NCI-H524 treated with DMSO at 0.1 percent for 48 hours (cell line): ENCODE results near the gene CCDC40.
"Not testable (repeated sequence)": the region's sequence is repeated elsewhere in the genome, so short reads cannot be mapped to it uniquely, and the experiment has no call there.

ENCODE experiments used
- DNase-seq: peaks from one replicate; lab custom pipeline; 2025; lab: John Stamatoyannopoulos, UW

The CCDC40 gene

DNA sequence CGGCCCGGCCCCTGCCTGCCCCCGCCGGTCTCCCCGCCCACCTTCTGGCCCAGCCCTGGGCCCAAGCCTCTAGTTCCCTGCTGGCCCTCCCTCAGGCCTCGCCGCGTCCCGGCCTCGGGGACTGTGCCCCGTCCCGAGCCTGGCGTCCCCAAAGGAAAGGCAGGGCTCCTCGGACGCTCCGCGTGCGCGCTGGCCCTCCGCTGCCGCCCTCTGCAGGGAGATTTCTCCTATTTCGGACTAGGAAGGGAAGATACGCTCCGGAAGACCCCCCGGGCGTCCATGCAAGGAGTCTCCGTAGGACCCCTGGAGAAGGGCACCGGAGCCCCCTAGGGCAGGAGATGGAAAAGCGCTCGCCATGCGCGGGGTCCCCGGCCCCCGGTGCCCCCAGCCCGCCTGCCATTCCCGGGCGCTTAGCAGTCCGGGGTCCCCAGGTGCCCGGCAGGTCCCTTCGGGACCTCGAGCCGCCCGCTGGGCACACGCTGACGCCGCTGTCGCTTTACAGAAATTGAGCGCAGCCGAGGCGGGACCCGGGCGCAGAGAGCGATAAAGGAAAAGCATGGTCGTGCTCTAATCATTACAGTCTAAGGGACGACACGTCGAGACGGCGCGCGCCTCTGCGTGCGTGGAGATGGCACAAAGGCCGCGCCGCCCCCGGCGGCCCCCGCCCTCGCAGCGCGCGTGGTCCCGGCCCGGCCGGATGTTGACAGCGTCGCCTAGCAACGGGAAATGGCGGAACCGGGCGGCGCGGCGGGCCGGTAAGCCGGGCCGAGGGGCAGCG is at the start of gene CCDC40:
Gene CCDC40 (plus strand): TSS at position 706 of the 778 bp plus-strand sequence. CDS start 21 bp downstream, at position 727.
- peak; percentile 48 for DNase-seq

DNA sequence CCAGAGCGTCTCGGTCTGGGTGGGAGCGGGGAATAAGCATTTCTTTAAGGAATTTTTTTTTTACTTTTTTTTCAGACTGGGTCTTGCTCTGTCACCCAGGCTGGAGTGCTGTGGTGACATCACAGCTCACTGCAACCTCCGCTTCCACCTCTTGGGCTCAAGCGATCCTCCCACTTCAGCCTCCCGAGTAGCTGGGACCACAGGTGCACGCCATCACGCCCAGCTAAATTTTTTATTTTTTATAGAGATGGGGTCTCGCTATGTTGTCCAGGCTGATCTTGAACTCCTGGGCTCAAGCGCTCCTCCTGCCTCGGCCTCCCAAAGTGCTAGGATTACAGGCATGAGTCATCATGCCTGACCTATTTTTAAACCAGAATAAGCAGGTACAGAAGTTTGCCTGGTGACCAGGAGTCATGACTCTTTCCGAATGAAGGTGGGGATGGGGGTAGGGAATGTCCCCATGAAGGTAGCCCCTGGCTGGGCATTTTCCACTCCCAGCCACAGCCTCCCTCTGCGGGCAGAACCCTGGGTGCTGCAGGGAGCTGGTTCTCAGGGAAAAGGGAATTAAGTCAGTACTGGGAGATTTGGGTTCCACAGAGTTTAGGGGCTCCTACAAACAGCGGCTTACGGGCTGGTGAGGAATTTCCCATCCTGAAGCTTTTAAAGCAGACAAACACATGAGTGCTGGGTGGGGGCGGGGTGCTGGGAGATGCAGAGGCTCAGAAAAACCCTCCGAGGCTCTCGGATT is 49.1 kb upstream of the CCDC40 start:
- DNase-seq, result no peak

DNA sequence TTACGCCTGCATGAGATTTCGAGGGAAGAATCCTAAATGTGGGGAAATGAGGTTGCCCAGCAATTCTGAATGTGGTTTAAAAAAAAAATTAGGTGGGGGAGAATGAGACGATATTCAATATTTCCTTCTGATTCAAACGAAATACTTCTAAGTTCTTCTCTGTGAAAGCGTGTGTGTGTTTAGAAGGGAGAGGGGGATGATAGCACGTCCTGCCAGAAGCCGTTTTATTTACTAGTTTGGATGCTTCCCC is 48.6 kb upstream of the CCDC40 start:
- DNase-seq, result no peak

- no peak for DNase-seq
Observed at GRCh38 chr17:79988185-79988971, 48.1 kb upstream of the CCDC40 start.

GRCh38 chr17:79989106-79989835 is 47.2 kb upstream of the CCDC40 start:
- no peak for DNase-seq

GRCh38 chr17:79990051-79990592 is 46.3 kb upstream of the CCDC40 start:
- no peak for DNase-seq

DNA sequence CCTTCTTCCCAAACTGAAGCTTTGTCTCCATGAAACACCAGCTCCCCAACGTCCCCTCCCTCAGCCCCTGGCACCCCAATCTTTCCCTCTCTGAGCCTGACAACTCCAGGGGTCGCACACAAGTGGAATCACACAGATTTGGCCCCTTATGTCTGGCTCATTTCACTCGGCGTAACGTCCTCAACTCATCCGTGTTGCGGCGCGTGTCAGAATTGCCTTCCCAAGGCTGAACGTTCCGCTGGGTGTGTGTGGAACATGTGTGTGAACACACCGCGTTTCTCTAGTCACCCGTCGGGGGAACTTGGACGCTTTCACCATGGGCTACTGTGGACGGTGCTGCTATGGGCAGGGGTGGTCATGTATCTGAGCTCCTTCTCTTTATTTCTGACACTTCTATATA is 45.7 kb upstream of the CCDC40 start:
- DNase-seq, result no peak

DNA sequence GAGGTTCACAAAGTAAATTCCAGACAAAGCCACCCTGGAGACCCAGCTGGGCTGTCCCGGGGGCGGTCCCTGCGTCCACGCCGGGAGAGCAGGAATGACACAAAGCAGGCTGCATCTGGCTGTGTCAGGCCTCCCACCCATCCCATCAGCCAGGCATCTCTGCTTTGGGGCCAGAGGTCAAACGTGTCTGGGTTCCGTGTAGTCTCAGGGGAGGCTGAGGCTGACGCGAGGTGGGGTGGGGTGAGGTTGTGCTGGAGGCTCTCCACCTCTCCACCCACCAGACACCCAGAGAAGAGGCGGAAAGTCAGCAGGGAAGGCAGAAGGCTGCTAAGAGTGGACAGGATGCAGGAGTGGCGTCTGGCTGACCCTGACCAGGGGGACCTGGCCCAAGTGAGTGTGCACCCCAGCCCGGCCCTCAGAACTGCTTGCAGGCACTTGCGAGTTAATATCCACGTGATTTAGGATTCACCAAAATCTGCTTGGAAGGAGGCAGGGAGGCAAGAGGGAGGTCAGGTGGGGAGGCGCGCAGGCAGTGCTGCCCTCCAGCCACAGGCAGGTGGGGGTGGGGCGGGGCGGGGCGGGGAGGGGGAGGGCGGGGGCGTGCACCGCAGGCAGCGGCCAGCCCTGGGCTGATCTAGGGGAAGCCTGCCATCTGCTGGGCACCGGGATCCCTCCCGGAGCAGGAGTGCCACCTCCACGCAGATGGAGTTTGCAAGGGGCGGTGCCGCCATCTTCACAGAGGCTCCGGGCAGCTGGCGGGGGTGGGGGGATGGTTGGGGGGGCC is 45.1 kb upstream of the CCDC40 start:
- DNase-seq, result peak; percentile 34

- no peak for DNase-seq
Observed at GRCh38 chr17:79991924-79992648, 44.4 kb upstream of the CCDC40 start.

DNA sequence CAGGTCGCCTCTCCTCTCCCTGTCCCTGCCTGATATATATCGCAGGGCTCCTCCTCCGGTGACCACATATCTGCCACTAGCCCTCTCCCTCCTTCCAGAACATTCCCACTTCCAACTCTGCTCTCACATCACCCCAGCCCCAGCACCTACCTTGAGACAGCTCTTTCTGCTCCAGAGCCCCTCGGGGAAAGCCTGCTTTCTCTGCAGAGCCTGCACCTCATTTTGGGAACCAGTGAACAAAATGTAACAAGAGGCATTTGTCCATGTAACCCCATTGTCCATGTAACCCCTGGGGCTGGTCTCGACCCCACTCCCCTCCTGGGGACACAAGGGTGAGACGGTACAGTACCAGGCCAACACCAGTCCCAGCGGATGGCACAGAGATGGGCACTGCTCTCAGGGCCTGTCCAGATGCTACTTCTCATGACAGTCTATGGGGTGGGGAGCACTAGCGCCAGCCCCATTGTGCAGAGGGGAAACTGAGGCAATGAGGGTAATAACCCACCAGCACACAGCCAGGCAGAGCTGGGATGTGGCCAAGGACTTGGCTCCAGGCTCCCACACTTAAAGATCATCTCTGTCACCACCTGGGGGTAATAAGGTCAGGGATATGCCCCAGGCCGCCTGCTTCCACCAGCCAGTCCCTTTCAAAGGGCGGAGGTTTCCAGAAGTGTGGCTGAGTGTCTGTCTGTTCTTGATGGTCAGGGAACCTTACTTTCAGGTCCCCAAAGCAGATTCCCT is 43.6 kb upstream of the CCDC40 start:
- DNase-seq, result no peak

- DNase-seq, result no peak
Observed at GRCh38 chr17:79993390-79994227, 42.8 kb upstream of the CCDC40 start.

DNA sequence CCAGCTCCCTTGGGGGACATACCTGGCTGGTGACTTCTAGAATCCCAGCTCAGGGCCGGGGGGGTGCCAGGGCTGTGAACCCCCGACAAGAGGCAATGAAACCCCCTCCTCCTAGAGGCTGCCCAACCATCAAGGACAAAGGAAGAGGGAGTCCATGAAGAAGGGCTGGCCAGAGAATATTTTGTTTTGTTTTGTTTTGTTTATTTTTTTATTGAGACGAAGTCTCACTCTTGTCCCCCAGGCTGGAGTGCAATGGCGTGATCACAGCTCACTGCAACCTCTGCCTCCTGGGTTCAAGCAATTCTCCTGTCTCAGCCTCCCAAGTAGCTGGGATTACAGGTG is 42.2 kb upstream of the CCDC40 start:
- DNase-seq, result not testable (repeated sequence)

- DNase-seq, result no peak
Observed at GRCh38 chr17:79994602-79995001, 41.8 kb upstream of the CCDC40 start.

DNA sequence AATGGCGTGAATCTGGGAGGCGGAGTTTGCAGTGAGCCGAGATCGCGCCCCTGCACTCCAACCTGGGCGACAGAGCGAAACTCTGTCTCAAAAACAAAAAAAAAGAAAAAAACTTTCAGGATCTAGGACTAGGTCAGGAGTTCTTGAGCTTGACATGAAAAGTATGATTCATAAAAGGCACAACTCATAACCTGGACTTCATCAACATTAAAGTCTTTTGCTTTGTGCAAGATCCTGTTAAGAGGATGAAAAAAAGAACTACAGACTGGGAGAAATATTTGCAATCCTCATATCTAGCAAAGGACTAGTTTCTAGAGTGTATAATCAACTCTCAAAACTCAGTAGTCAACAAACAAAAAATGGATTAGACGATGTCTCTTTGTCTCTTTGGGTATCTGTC is 40.7 kb upstream of the CCDC40 start:
- DNase-seq, result no peak

DNA sequence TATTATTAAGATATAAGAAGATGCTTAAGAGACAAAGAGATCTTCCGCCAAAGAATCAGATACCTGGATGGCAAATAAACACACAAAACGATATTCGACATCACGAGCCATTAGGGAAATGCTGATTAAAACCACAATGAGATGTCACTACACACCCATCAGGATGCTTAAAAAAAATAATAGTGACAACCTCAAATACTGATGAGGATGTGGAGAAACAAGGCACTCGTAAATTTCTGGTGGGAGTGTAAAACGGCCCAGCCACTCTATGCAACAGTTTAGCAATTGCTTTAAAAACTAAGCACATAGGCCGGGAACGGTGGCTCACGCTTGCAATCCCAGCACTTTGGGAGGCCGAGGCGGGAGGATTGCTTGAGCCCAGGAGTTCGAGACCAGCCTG is 40.2 kb upstream of the CCDC40 start:
- DNase-seq, result no peak

GRCh38 chr17:79997011-79997660 is 39.3 kb upstream of the CCDC40 start:
- DNase-seq, result no peak

- no peak for DNase-seq
Observed at GRCh38 chr17:80000136-80000535, 36.3 kb upstream of the CCDC40 start.

GRCh38 chr17:80000981-80001775 is 35.3 kb upstream of the CCDC40 start:
- DNase-seq, result no peak
